Caco-2 (cell line): ENCODE measurements around the gene MTF1. TPM values are rescaled to one million over a fixed set of nuclear protein-coding genes. Genes with fewer than 3 reads are reported as not detected.

ENCODE experiments used
- BruUV-seq: library from RNA; stranded (reverse); fragments of 400-500 nt; replicated peaks from 2 replicates; lab custom pipeline; 2021; lab: Mats Ljungman, UMichigan
- CTCF ChIA-PET: fragments of 300-600 bp; sonication (Branson Sonifier 250); formaldehyde crosslinking; loops from one replicate; lab custom pipeline; 2022; ENCODE audit warnings: antibody characterized with exemption; lab: Charles Lee
- POLR2A ChIA-PET: fragments of 300-600 bp; sonication (Branson Sonifier 250); formaldehyde crosslinking; loops from one replicate; lab custom pipeline; 2022; ENCODE audit warnings: antibody characterized with exemption; lab: Charles Lee
- DNase-seq, 2 experiments: peaks; one replicate each; pipeline versions ENCODE4 v3.0.0 to v3.0.0-alpha.2; 2020 to 2022
- H3K27me3 ChIP-seq: replicated peaks from 2 replicates; pipeline ENCODE4 v1.6.0; 2011; ENCODE audit warnings: low read length; ENCODE audit not compliant: control insufficient read depth, insufficient read depth
- H3K36me3 ChIP-seq: 2 replicates; pipeline ENCODE4 v1.5.1; 2011; ENCODE audit warnings: low read length; ENCODE audit not compliant: control insufficient read depth, insufficient read depth
- H3K4me1 ChIP-seq: fragments of 250-450 bp; sonication (Bioruptor Pico); 2 replicates; pipeline ENCODE4 v1.5.1; 2020; ENCODE audit warnings: mild to moderate bottlenecking
- H3K4me3 ChIP-seq: 2 replicates; pipeline ENCODE4 v1.5.1; 2011; ENCODE audit warnings: low read depth, mild to moderate bottlenecking, control low read depth, low read length
- H3K9me3 ChIP-seq: fragments of 250-450 bp; sonication (Bioruptor Pico); 2 replicates; pipeline ENCODE4 v1.5.1; 2020; ENCODE audit warnings: mild to moderate bottlenecking, moderate library complexity
- H3K27ac Mint-ChIP-seq: one replicate; pipeline ENCODE4 v1.8.0; 2022; ENCODE audit warnings: mixed read lengths; ENCODE audit not compliant: unreplicated experiment
- H3K27me3 Mint-ChIP-seq: one replicate; pipeline ENCODE4 v1.8.0; 2022; ENCODE audit warnings: mixed read lengths; ENCODE audit not compliant: insufficient read depth, unreplicated experiment
- H3K36me3 Mint-ChIP-seq: one replicate; pipeline ENCODE4 v1.8.0; 2022; ENCODE audit warnings: mild to moderate bottlenecking, mixed read lengths; ENCODE audit not compliant: insufficient read depth, unreplicated experiment
- H3K4me1 Mint-ChIP-seq: one replicate; pipeline ENCODE4 v1.8.0; 2022; ENCODE audit warnings: low read depth, mixed read lengths; ENCODE audit not compliant: unreplicated experiment
- H3K4me3 Mint-ChIP-seq: one replicate; pipeline ENCODE4 v1.8.0; 2022; ENCODE audit warnings: mild to moderate bottlenecking, moderate library complexity, mixed read lengths; ENCODE audit not compliant: unreplicated experiment
- H3K9me3 Mint-ChIP-seq: one replicate; pipeline ENCODE4 v1.8.0; 2022; ENCODE audit warnings: mixed read lengths; ENCODE audit not compliant: unreplicated experiment
- CTCF ChIP-seq, 2 experiments: fragments of 200-600 bp in 1 of 2; IDR thresholded peaks; 1 replicate in 1 of 2; 2 replicates in 1 of 2; pipeline versions ENCODE4 v1.5.1 to v1.8.0; 2011 to 2022; ENCODE audit warnings: antibody characterized with exemption in 1 of 2, control low read depth in 1 of 2, inconsistent platforms in 1 of 2, low read depth in 1 of 2, low read length in 1 of 2, mild to moderate bottlenecking in 1 of 2, moderate library complexity in 1 of 2; ENCODE audit not compliant: insufficient read depth in 1 of 2, severe bottlenecking in 1 of 2, unreplicated experiment in 1 of 2
- intact Hi-C: fragments of 100-400 bp; cut with micrococcal nuclease; formaldehyde crosslinking; loops from one replicate; pipeline ENCODE4 v1.10.0; 2022; ENCODE audit not compliant: unreplicated experiment
- total RNA-seq: library from RNA; stranded (reverse); gene quantifications from 2 replicates; pipeline ENCODE4 v1.2.3, GENCODE V29; 2022

MTF1 gene
- total RNA-seq, 1 experiment from 2014 or later: 8.4 TPM

GRCh38 chr1:37765916-37766664 is 93.3 kb downstream of the MTF1 start:
- no peak for DNase-seq
- Histone ChIP-seq H3K4me3 (peak overlapping the region; percentile 4; the same call in 1 of the 2 replicates), H3K4me1 (no peaks in the 10 kb centered on the region), H3K36me3 (no peaks in the 10 kb centered on the region), H3K9me3 (no peaks in the 10 kb centered on the region), H3K27me3 (no peaks in the 10 kb centered on the region)
- POLR2A ChIA-PET: no interaction called here
- CTCF ChIA-PET: interaction anchor here (1.1 kb wide), 1 partner anchor 162 kb away, joined by 3 read pairs; no protein-coding TSS in a partner anchor
- no peak overlapping the region for H3K27ac Mint-ChIP-seq
- no peaks in the 10 kb centered on the region for H3K9me3 Mint-ChIP-seq
- peaks cover 16% of the 10 kb centered on the region for H3K27me3 Mint-ChIP-seq
- no TSS peak for BruUV-seq
- TF ChIP-seq CTCF (IDR thresholded peaks at IDR 0.05; ENCODE audit: insufficient read depth in 1 of 2, low read depth in 1 of 2, low read length in 1 of 2, severe bottlenecking in 1 of 2, unreplicated experiment in 1 of 2): peak in 1 of 2 experiments; percentile 21
- no peaks in the 10 kb centered on the region for H3K4me1 Mint-ChIP-seq
- intact Hi-C loops: no loop called here
- H3K36me3 Mint-ChIP-seq: no peaks in the 10 kb centered on the region
- H3K4me3 Mint-ChIP-seq: peak overlapping the region; percentile 29

- intact Hi-C loops: no loop called here
- Histone ChIP-seq H3K36me3 (no peaks in the 10 kb centered on the region), H3K4me1 (no peaks in the 10 kb centered on the region), H3K4me3 (peak within 1 kb of the TSS; percentile 4; the same call in 1 of the 2 replicates), H3K9me3 (no peaks in the 10 kb centered on the region), H3K27me3 (no peaks in the 10 kb centered on the region)
- Mint-ChIP-seq H3K36me3 (no peaks in the 10 kb centered on the region), H3K9me3 (no peaks in the 10 kb centered on the region), H3K4me3 (peak within 1 kb of the TSS; percentile 29), H3K27ac (no peak within 1 kb of the TSS), H3K4me1 (no peaks in the 10 kb centered on the region), H3K27me3 (peaks cover 13% of the 10 kb centered on the region)
- BruUV-seq: no TSS peak
- POLR2A ChIA-PET: interaction anchor here (0.7 kb wide), 1 partner anchor 82 kb away, joined by 3 read pairs; no protein-coding TSS in a partner anchor
- DNase-seq: no peak
- no peak for TF ChIP-seq CTCF (IDR thresholded peaks at IDR 0.05; ENCODE audit: insufficient read depth in 1 of 2, low read depth in 1 of 2, low read length in 1 of 2, severe bottlenecking in 1 of 2, unreplicated experiment in 1 of 2)
- CTCF ChIA-PET: no interaction called here
These were observed 94.4 kb downstream of the MTF1 start, which contains the start of gene EPHA10 for GRCh38 chr1:37764888-37765441. Gene EPHA10, minus strand, starts transcription at chr1:37765120. Its CDS starts 54 bp downstream, at chr1:37765066.

- no peak for TF ChIP-seq CTCF (IDR thresholded peaks at IDR 0.05; ENCODE audit: insufficient read depth in 1 of 2, low read depth in 1 of 2, low read length in 1 of 2, severe bottlenecking in 1 of 2, unreplicated experiment in 1 of 2)
- ChIA-PET POLR2A (interaction anchor here (0.7 kb wide), 1 partner anchor 82 kb away, joined by 3 read pairs; no protein-coding TSS in a partner anchor), CTCF (no interaction called here)
- Histone ChIP-seq H3K4me3 (no peak overlapping the region), H3K4me1 (no peaks in the 10 kb centered on the region), H3K27me3 (no peaks in the 10 kb centered on the region), H3K9me3 (no peaks in the 10 kb centered on the region), H3K36me3 (no peaks in the 10 kb centered on the region)
- peak; percentile 57 to 71 for DNase-seq
- BruUV-seq: no TSS peak
- H3K4me1 Mint-ChIP-seq: no peaks in the 10 kb centered on the region
- H3K4me3 Mint-ChIP-seq: no peak overlapping the region
- no peaks in the 10 kb centered on the region for H3K9me3 Mint-ChIP-seq
- no peaks in the 10 kb centered on the region for H3K36me3 Mint-ChIP-seq
- H3K27ac Mint-ChIP-seq: no peak overlapping the region
- intact Hi-C loops: no loop called here
- H3K27me3 Mint-ChIP-seq: peaks cover 13% of the 10 kb centered on the region
These were observed 95.0 kb downstream of the MTF1 start for GRCh38 chr1:37764414-37764825.
